GM18909 (cell line): Measurements from ENCODE around the gene IPO11.
"Not testable (repeated sequence)": the region's sequence is repeated elsewhere in the genome, so short reads cannot be mapped to it uniquely, and the experiment has no call there.

Experiments used
- ATAC-seq: cut with Tn5 transposase; IDR thresholded peaks from one replicate; pipeline ENCODE4 v1.9.1; 2021; ENCODE audit warnings: mild to moderate bottlenecking; ENCODE audit not compliant: unreplicated experiment, poor library complexity

Gene IPO11

DNA sequence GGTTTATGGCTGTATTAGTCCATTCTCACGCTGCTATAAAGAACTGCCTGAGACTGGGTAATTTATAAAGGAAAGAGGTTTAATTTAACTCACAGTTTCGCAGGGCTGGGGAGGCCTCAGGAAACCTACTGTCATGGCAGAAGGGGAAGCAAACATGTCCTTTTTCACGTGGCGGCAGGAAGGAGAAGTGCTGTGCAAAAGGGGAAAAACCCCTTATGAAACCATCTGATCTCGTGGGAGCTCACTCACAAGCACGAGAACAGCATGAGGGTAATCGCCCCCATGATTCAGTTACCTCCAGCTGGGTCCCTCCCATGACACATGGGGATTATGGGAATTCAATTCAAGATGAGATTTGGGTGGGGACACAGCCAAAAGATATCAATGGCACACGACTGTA lies 180.0 kb downstream of the IPO11 start:
- ATAC-seq, result no peak

- no peak for ATAC-seq
Measured at GRCh38 chr5:62593331-62593730, 180.8 kb downstream of the IPO11 start.

DNA sequence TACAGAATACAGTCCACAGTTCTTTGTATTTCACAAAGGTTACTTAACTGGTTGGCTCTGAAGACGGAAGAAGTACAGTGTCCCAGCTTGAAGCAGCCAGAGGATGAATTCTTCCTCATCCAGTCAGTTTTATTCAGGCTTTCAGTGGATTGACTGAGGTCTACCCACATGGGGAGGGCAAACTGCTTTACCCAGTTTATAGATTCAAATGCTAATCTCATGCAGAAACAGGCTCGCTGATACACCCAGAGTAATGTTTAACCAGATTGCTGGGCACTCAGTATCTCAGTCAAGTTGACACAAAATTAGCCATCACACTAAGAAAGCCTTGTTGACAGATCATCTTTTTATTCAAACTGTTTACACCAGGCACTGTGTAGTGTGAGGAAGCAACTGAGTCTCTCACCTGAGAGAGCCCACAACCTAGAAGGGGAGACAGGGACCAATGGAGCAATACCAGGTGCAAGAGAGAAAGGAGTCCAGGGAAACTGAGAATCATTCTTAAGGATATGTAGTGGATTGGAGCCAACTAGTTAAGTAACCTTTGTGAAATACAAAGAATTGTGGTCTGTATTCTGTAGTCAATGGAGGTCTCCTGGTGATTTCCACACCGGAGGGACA lies 181.9 kb downstream of the IPO11 start:
- ATAC-seq, result no peak

DNA sequence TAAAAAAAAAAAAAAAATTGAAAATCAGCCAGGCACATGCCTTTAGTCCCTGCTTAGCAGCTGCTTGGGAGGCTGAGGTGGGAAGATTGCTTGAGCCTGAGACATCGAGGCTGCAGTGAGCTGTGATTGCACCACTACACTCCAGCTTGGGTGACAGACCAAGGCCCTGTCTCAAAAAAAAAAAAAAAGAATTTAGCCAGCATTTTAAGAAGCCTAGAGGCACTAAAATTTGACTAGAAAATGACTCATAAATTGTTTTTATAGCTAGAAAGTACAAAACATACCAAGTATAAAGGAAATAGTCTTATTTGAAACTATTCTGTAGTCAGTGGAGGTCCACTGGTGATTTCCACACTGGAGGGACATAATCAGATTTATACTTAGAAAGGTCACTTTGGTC lies 183.5 kb downstream of the IPO11 start:
- no peak for ATAC-seq

- no peak for ATAC-seq
Measured at GRCh38 chr5:62596691-62597090, 184.1 kb downstream of the IPO11 start.

GRCh38 chr5:62597314-62597713 lies 184.8 kb downstream of the IPO11 start:
- ATAC-seq, result no peak

- no peak for ATAC-seq
Measured at GRCh38 chr5:62600560-62601252, 188.1 kb downstream of the IPO11 start.

DNA sequence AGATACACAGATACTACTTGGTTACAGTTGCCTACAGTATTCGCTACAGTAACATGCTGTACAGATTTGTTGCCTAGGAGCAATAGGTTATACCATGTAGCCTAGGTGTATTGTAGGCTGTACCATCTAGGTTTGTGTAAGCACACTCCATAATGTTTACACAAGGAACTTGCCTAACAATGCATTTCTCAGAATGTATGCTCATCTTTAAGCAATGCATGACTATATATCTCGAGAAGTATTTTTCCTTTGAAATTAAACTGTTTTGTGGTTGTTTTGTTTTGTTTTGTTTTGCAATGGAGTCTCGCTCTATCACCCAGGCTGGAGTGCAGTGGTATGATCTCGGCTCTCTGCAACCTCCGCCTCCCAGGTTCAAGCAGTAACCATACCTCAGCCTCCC lies 191.4 kb downstream of the IPO11 start:
- ATAC-seq, result no peak

- no peak for ATAC-seq
Measured at GRCh38 chr5:62605638-62606037, 193.1 kb downstream of the IPO11 start.

- ATAC-seq, result no peak
Measured at GRCh38 chr5:62606878-62607277, 194.3 kb downstream of the IPO11 start.

GRCh38 chr5:62607615-62608014 lies 195.1 kb downstream of the IPO11 start:
- no peak for ATAC-seq

GRCh38 chr5:62608529-62609511 lies 196.3 kb downstream of the IPO11 start:
- no peak for ATAC-seq

GRCh38 chr5:62614355-62614754 lies 201.8 kb downstream of the IPO11 start:
- no peak for ATAC-seq

GRCh38 chr5:62616615-62617277 lies 204.2 kb downstream of the IPO11 start:
- ATAC-seq, result no peak

DNA sequence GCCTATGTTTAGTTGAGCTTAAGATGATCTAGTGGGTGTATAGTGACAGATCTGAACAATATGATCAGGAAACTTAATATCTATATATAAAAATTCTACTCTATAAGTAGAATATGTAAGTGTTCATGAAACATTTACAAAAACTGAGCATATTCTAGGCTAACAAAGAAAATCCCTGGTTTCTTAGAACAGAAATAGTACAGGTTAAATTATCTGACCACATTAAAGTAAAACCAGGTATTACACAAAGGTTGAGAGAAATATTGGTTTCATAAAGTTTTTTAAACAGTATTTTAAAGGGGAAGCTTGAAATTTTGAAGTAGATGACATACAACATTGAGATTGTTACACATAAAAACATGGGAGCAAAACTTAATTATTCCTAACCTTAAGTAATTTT lies 205.4 kb downstream of the IPO11 start:
- no peak for ATAC-seq

GRCh38 chr5:62620761-62621160 lies 208.2 kb downstream of the IPO11 start:
- no peak for ATAC-seq

- no peak for ATAC-seq
Measured at GRCh38 chr5:62621280-62621679, 208.7 kb downstream of the IPO11 start.

- no peak for ATAC-seq
Measured at GRCh38 chr5:62623271-62623670, 210.7 kb downstream of the IPO11 start.

DNA sequence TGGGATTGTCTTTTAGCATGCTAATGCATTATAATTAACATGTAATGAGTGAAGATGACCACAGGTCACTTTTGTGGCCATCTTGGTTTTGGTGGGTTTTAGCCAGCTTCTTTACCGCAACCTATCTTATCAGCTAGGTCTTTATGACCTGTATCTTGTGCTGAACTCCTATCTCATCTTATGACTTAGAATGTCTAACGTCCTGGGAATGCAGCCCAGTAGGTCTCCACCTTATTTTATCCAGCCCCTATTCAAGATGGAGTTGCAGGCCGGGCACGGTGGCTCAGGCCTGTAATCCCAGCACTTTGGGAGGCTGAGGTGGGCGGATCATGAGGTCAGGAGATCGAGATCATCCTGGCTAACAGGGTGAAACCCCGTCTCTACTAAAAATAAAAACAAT lies 211.9 kb downstream of the IPO11 start:
- ATAC-seq, result not testable (repeated sequence)

- no peak for ATAC-seq
Measured at GRCh38 chr5:62626534-62626933, 214.0 kb downstream of the IPO11 start.

DNA sequence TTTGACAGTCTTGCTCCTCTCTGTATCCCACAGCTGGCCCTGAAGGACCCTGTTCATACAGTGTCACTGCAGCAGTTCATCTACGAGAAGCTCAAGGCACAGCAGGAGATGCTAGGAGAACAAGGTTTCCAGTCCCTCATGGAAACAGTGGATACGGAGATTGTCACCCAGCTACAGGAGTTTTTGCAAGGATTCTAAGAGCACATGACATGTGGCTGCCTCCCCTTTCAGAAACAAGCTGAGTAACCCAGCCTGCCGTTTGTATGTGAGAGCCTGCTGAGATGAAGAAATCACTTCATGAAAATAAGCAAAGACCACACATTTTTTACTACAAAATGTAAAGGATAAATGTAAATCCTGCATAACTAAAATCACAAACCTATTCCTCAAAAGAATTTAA lies 214.6 kb downstream of the IPO11 start:
- ATAC-seq, result no peak
